ENCODE measurements around the gene A1BG.

Gene A1BG

DNA sequence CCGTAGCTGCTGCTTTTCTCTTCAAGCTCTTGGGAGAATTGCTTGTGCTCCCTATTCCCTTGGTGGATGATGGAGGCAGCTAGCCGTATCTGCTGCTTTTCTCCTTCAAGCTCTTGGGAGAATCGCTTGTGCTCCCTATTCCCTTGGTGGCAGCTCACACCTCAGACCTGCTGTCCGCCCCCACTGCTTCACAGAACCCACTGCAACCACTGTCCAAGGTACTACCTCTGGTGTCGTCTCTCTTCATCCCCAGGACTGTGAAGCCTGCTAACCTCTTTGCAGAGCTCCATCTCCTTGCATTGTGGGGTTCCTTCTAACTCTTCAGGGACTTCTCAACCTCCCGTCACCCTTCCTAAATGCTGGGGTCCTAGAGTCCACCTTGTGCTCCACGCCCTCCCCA, 52.7 kb downstream of the A1BG start:
- DNase-seq, result no peak

DNA sequence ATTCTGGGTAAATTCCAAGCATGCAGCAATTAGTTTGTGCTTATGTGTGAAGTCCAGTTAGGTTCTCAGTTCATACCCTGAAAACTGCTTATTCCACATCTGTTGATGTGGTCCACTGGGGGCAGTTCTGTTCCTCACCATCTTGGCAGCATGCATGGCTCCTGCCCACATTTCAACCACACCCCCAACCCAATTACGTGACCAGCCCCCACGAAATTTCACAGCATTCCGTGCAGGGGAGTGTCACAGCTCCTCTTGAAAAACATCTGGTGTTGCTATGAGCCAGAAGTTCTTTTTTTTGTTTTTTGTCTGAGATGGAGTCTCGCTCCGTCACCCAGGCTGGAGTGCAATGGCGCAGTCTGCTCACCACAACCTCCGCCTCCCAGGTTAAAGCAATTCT, 57.2 kb downstream of the A1BG start:
- DNase-seq, result no peak
